HG03354 (cell line): Measurements from ENCODE around the gene CNNM1.
A peak's percentile ranks its signal among the peaks of the same experiment; 100 is the strongest.

ENCODE experiments used
- ATAC-seq: cut with Tn5 transposase; IDR thresholded peaks from one replicate; pipeline ENCODE4 v1.9.1; 2021; ENCODE audit warnings: mild to moderate bottlenecking; ENCODE audit not compliant: unreplicated experiment, poor library complexity, severe bottlenecking

CNNM1 gene

DNA sequence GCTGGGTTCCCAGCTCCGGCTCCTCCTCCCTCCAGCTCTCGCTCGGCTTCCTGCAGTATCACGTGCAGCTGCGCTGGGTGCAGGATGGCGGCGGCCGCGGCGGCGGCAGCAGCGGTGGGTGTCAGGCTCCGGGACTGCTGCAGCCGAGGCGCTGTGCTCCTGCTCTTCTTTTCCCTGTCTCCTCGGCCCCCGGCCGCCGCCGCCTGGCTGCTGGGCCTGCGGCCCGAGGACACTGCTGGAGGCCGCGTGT, at the start of gene CNNM1:
TSS of gene CNNM1 (plus strand) at position 53 of the 250 bp plus-strand sequence. CDS start at position 85, 32 bp downstream.
- ATAC-seq: peak; percentile 73

DNA sequence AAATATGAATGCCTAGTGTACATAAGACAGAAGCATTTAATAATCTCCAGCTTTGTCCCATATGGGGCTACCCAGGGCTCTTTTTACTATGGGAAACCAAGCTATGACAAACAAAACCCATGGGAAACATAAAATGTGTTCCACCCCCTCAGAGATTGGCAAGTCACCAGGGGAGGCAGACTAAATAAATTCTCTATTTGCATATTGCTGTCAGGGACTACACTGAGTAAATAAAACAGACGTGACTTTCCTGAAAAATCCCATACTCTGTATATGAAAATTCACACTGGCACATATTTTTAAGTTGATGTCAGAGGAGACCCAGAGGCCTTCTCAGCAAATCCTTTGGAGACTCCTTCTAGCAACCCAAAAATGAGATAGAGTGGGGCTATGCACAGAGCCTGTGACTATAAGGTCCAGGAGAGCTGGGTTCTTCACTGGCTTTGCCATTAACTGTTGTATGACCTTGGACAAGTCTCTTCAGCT, 49.5 kb upstream of the CNNM1 start:
- ATAC-seq: peak; percentile 60

DNA sequence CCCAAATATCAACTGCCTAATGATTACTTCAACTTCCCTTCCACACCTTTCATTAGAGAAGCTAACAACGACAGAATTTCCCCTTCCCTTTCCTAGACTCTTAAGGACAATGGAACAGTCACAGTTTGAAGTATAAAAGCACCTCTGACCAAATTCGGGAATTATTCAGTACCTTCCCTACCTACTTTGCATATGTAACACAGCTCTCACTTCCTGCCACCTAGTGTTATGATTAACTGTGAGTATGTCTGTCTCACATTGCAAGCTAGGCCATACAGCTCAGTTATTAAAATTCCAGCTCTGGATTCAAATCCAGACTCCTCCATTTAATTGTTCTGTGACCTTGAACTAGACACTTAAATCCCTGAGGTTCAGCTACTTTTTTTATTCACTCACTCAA, 48.7 kb upstream of the CNNM1 start:
- peak; percentile 84 for ATAC-seq

DNA sequence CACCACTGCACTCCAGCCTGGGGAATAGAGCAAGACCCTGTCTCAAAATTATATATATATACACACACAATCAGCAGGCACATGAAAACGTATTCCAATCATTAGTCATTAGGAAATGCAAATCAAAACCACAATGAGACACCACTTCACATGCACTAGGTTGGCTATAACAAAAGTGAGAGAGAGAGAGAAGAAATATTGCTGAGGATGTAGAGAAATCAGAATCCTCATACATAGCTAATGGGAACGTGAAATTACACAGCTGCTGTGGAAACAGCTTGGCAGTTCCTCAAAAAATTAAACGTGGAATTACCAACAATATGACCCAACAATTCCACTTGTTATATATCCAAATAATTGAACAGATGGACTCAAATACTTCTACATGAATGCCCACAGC, 43.3 kb upstream of the CNNM1 start:
- ATAC-seq: no peak

DNA sequence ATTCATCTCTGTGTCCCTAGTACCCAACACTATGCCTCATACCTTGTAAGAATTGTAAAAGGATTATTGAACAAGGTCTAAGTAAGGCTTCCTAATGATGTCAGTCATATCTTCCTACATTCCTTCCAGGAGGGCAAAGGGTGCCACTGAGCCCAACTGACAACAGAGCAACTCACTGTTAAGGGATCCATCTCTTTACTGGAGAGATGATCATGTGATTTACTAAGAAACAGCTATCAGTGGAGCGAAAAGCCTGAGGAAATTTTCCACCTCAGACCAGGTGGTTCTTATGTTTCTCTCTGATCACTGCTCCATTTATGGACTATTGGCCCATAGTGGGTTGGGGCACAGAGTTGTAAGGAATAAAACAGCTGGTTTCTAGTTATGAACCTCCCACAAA, 38.9 kb upstream of the CNNM1 start:
- ATAC-seq: no peak

DNA sequence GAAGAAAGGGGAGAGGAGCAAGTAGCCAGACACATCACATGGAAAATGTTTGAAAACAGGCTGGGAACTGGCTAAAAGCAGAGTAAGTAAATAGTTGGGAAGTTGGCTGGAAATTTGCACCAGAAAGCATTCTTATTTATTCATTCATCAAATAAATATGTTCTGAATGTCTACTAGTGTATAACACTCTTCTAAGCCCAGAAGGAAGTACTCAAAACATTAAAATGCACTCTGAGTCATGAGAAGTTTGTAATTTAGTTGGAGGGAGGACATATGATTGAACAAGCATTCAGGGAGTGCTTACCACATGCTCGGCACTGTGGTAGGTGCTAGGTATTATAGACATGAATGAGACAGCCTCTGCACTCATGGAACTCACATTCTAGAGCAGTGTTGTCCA, 37.0 kb upstream of the CNNM1 start:
- no peak for ATAC-seq

DNA sequence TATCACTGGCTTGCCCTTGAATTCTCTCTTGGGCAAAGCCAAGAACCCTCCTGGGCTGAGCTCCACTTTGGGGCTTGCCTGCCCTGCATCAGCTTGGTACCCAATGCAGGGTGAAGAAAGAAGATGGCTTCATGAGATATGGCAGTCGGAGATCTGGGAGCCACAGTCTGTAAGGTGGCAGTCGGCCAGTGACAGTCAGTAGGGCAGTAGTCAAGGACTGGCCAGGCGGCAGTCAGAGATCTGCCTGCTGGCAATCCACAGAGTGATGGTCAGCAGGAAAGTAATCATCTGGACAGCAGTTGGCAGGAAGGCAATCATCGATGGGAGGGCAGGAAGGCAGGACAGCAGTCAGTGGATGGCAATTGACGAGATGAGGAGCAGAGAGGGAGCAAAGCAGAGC, 32.6 kb upstream of the CNNM1 start:
- ATAC-seq: no peak

DNA sequence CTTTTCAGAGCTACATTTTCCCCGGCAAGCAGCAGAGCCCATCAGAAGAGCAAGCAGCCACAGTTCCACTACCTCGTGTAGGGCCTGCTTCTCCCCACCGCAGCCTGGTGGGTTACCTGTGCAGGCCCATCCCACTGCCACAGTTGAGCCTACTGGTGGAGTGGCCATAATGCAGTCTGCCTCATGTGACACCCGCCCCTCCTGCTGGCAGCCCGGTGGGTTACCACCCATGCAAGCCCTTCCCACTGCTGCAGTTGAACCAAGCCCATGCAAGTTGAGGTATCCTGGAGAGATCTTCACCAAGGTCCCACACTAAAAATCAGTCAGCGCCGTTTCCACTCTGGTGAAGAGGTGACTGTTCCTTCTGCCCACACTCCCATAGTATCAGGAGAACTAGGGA, 32.1 kb upstream of the CNNM1 start:
- ATAC-seq: no peak

DNA sequence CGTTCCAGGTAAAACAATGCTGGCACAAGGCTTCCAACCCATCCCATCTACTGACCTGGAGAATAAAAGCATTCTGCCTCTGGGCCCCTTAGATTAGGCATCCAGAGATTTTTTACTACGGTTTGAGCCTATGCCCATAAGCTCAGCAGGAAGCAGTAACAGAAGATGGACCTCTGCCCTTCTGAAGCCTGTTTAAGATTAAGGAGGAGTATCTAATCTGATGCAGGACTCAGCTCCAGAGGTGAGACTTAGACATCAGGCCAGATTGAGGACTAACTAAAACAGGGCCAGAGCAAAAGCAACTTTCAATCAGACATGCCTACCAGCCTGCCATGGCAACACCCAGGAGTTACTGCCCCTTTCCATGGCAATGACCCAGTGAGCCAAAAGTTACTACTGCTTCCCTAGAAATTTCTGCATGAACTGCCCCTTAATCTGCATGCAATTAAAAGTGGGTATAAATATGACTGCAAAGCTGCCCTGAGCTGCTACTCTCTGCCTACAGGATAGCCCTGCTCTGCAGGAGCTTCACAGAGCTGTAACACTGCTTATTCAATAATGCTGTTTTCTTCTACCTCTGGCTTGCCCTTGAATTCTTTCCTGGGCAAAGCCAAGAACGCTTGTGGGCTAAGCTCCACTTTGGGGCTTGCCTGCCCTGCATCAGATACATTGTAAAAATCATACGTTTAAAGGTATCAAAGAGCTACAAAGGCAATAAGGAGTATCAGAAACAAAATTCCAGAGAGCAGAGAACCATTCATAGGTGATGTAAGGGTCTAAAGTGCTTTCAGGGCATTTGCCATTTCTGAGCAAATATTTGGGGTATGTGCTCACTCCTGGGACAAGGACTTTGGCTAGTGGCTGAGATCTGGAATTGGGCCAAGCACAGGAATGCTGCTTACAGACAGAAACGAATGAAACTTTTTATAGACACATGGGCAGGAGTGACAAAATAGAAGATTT, 25.0 kb upstream of the CNNM1 start:
- ATAC-seq: no peak

DNA sequence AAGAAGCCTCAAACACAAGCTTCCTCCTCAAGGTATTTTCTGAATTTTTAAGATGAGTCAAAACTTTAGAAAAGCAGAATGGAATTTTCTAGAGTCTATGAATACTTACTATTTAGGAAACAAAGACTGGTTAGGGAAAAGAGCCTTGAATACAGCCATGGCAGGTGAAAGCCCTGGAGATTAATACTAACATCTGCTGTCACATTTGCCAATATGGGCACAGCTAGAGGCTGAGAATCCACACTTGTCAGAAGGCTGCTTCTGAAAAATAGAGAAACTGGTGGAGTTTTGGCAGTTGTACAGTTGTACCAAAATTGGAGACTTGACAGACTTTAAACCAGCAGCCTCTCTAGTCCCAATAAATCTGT, 24.3 kb upstream of the CNNM1 start:
- ATAC-seq: no peak

DNA sequence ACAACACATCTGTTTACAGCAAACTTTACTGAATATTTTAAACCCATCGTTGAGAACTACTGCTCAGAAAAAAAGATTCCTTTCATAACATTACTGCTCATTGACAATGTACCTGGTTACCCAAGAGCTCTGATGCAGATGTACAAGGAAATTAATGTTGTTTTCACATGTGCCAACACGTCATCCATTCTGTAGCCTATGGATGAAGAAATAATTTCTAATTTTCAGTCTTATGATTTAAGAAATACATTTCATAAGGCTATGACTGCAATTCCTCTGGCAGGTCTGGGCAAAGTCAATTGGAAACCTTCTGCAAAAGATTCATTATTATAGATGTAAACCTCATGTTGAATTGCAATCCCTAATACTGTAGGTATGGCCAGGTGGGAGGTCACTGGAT, 16.7 kb upstream of the CNNM1 start:
- no peak for ATAC-seq

DNA sequence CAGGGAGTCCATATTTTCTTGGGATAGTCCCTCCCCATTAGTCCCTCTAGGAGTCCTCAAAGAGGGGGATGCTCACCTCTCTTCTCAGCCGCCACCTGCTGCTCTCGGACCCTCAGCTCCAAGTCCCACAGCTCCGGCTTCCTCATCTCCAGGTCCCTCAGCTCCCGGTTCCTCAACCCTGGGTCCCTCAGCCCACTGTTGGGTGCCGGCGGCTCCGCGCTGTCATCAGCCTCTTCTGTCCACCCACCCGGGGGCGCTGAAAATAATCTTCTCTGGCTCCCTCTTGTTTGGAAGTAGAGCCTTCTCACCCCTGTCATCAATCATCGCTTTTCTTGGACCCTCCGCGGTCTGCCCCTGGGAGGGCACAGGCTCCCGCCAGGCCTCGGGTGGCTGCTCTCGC, 13.3 kb upstream of the CNNM1 start:
- ATAC-seq: no peak

DNA sequence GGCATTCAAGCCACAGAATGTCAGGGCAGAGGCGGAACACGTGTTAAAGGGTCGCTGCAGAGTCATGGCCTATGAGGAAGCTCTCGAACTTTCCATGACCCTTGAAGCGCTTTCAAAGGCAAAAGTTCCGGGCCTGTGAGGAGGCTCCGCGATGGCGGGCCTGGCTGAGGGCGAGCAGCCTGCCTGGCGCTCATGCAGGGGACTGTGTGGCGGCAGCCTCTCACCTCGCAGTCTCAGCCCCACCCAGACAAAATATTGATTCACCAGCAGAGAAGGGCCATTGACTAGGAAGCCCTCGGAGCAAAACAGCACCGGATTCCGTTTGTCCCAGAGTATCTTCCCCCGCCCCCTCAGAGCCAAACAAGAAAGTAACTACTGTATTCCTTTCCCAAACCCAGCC, 12.8 kb upstream of the CNNM1 start:
- ATAC-seq: no peak

DNA sequence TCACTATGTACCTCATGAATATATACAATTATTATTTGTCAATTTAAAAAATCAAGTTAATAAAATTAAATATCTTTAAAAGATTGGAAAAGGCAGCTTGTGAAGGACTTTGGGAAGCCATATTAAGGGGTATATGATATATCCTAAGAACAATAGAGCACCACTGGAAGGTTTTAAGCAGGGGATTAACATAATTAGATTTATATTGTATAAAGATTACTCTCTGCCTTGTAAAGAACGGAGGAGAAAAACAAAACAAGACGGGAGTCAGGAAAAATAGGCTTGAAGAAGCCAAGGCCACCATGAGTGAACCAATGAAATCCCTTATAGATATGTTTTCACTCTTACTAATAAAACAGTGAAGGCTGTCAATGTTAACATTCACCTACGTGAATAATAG, 11.1 kb upstream of the CNNM1 start:
- ATAC-seq: no peak

DNA sequence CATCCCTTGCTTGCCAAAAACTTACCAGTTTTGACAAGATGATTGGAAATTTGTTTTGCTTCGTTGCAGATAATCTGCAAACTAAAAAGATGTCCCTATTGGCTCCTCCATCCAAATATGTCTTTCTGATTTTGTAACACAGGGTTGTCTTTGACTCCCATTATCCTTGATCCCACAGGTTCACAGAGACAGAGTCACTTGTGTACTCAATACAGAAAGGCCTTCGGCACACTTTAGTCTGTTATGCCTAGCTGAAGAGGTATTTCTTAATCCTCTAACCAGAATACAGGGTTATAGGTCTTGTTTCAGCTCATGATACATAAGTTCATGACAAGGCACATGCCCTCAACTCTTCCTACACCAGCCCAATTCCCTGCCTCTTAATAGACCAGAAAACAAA, 10.7 kb upstream of the CNNM1 start:
- no peak for ATAC-seq

DNA sequence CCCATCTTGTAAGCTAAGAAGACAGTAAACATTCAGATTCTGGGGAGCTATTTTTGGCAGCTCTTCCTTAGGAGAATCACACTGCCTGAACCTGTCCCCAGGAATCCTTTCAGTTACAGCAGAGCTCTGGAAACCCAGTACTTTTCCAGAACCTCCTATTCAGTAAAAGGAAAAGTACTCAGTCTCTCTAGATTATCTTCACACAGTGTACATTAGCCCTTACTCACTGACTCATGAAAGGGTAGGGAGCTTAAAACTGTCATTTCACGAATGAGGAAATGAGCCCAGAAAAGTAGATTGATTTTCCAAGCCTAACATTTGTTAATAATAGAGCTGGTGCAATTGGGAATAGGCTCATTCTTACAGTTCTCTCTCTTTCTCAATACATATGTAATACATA, 3.9 kb upstream of the CNNM1 start:
- no peak for ATAC-seq

DNA sequence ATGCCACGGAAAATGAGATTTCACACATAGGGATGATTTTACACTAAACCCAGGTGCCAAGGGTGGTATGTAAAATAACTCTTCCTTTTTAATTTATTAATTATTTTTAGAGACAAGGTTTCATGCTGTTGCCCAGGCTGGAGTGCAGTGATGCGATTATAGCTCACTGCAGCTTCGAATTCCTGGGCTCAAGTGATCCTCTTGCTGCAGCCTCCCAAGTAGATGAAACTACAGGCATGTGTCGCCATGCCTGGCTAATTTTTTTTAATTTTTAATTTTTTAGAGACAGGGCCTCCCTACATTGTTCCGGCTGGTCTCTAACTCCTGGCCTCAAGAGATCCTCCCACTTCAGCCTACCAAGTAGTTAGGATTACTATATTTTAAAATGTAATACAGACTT, 2.3 kb upstream of the CNNM1 start:
- no peak for ATAC-seq

DNA sequence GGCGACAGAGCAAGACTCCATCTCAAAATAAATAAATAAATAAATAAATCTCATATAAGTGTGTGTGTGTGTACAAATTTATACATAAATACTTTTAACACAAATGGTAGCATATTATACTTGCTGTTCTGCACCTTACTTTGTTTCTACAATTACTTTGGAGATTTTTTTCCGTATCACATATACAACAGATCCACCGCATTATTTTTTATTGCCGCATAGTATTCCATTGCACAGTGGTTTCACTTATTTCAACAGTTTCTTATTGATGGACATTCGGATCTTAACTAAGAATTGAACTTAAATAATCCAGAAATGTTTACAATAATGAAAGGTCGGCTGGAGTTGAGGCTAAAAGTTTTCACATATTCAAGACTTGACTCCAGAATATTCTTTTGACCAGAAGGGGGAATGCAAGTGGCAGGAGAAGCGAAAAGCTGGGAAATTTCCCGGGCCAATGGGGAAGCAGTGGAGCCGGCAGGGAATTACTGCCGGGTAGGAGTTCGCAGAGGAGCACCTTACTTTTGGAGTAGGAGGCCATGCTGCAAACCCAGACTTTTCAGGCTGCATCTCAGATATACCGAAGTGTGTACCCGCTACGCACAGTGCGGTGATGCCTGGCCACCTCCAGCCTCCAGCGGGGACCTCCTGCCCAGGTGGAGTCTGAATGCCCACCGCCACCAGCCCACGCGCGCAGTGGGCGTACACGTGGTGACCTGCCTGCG, 415 bp upstream of the CNNM1 start:
- no peak for ATAC-seq

DNA sequence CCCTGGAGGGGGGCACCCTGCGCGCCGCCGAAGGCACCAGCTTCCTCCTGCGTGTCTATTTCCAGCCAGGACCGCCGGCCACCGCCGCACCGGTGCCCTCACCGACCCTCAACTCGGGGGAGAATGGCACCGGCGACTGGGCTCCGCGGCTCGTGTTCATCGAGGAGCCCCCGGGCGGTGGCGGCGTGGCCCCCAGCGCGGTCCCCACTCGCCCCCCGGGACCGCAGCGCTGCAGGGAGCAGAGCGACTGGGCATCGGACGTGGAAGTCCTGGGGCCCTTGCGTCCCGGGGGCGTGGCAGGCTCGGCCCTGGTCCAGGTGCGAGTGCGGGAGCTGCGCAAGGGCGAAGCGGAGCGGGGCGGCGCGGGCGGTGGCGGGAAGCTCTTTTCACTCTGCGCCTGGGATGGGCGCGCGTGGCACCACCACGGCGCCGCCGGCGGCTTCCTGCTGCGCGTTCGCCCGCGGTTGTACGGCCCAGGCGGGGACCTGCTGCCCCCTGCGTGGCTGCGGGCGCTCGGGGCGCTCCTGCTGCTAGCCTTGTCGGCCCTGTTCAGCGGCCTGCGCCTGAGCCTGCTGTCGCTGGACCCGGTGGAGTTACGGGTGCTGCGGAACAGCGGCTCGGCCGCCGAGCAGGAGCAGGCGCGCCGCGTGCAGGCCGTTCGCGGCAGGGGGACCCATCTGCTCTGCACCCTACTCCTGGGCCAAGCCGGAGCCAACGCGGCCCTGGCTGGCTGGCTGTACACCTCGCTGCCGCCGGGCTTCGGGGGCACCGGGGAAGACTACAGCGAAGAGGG, 594 bp downstream of the CNNM1 start:
- peak; percentile 42 for ATAC-seq

DNA sequence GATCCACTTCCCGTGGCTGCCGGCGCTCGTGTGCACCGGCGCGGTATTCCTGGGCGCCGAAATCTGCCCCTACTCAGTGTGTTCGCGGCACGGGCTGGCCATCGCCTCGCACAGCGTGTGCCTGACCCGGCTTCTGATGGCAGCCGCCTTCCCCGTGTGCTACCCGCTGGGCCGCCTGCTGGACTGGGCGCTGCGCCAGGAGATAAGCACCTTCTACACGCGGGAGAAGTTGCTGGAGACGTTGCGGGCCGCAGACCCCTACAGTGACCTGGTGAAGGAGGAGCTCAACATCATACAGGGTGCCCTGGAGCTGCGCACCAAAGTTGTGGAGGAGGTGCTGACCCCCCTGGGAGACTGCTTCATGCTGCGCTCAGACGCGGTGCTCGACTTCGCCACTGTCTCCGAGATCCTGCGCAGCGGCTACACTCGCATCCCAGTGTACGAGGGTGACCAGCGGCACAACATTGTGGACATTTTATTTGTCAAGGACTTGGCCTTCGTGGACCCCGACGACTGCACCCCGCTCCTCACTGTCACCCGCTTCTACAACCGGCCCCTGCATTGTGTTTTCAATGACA, 1.3 kb downstream of the CNNM1 start:
- peak; percentile 18 for ATAC-seq
